GM12875 (cell line): Measurements from ENCODE around the gene PLOD2.

Experiments
- H3K4me3 ChIP-seq: one replicate; pipeline ENCODE4 v1.5.1; 2011; ENCODE audit warnings: low read depth, low read length, control low read depth
- CTCF ChIP-seq: IDR thresholded peaks from 2 replicates; pipeline ENCODE4 v1.5.1; 2011; ENCODE audit warnings: low read depth, mild to moderate bottlenecking, control low read depth, inconsistent platforms, low read length, moderate library complexity, borderline replicate concordance; ENCODE audit not compliant: insufficient read depth

PLOD2 gene

GRCh38 chr3:146077181-146077580 is 83.8 kb downstream of the PLOD2 start:
- no peak for TF ChIP-seq CTCF
- no peak overlapping the region for H3K4me3 ChIP-seq

DNA sequence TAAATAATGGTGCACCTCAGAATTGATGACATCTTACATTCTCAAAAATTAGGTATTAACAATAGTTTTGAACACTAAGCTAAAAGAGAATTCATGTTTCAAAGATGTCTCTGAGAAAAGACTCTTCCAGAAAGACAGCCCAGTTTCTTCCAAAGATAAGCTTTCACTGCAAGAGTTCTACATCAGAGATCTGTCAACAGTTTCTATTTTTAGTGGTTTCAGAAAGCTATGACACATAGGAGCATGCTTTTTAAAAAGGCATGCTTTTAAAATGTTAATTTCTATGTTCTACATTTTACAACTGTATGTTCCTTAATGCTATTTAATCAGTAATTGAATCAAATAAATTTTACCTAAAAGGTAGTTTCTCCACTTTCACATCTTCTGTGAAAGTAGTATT is 88.2 kb downstream of the PLOD2 start:
- no peak for TF ChIP-seq CTCF
- H3K4me3 ChIP-seq, result no peak overlapping the region

DNA sequence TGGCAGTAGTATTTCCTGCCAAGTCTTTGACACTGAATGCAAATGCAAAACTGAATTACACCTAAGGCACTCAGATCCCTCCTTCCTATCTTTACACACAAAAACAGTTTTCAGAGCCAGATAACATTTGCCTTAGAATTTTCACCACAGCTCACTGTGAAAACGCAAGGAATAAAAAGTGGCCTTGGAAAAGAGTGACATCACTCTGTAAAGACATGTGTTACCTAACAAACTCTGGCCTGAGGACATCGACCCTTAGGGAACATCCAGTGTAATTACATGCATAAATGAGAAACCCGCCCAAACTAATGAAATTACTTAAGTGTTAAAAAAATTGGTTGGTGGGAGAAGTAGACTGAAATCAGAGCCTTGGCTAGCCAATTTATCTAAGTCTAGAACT is 88.9 kb downstream of the PLOD2 start:
- no peak for TF ChIP-seq CTCF
- H3K4me3 ChIP-seq, result no peak overlapping the region

GRCh38 chr3:146071632-146072031 is 89.4 kb downstream of the PLOD2 start:
- no peak overlapping the region for H3K4me3 ChIP-seq
- TF ChIP-seq CTCF, result no peak

- H3K4me3 ChIP-seq, result no peak overlapping the region
- no peak for TF ChIP-seq CTCF
Observed at GRCh38 chr3:146067048-146067447, 93.9 kb downstream of the PLOD2 start.

DNA sequence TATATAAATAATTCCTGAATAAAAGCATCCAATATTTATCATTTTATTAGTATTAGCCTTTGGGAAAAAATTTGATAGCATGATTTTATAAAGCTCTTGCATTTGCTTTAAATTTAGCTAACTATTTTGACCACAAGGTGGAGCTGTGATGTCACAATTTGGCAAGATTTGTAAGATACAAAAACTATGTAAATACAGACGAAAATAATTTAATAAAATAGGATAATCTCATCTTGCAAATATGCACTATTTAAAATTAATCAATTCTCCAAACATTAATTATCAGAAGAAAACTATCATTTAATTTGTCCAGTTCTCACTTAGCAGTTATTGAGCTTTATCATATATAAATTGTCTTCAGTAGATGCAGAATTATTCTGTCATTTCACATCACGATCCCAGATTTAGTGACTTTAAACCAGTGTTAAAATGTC is 95.4 kb downstream of the PLOD2 start:
- peak; percentile 30; the same call in 1 of the 2 replicates for TF ChIP-seq CTCF
- no peak overlapping the region for H3K4me3 ChIP-seq

GRCh38 chr3:146058241-146058640 is 102.7 kb downstream of the PLOD2 start:
- TF ChIP-seq CTCF, result no peak

More at GRCh38 chr3:146058241-146058640, 102.7 kb downstream of the PLOD2 start:
- no peak overlapping the region for H3K4me3 ChIP-seq
